Measurements from ENCODE around the gene RUNX3.

The RUNX3 gene

DNA sequence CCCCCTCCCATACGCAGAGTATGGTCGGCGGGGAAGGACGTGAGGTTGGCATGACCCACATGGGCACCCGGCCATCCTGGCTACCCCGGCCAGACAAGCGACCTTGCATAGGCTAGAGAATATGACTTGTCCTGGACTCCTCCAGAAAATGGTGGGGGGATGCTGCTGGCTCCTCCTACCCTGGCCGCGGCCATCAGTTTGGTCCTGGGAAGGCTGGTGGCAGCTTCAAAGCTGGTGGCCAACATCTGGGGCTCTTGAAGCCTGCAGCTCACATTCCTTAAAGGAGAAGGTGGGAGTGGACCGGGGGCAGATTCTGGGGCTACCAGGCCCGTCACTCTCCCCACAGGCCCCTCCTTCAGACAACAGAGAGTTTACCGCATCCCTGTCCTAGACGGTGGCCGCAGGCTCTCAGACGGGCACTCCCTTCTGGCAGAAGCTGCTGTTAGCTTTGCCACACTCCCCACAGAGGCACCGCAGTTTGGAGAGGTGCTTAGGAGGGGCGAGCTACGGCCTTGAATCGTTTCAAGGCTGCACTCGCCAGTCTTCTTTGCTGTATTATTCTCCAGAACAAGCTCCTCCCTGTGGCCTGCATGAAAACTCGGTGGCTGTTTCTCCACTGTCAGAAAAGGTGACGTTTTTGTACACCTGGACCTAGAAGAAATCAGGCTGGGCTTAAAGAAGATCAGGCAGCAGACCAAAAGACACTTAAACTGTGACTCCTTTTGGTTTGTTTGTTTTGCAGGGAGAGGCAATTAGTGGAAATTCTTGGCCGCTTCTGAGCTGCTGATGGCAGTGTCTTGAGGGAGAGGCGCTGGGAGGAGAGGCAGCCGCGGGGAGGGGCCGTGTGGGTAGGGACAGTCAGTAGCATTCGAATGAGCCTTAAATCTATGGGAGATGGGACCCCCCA lies 68.0 kb downstream of the RUNX3 start:
- no peak for DNase-seq

- DNase-seq: no peak
These were observed 69.2 kb downstream of the RUNX3 start for GRCh38 chr1:24860841-24861240.

- no peak for DNase-seq
These were observed 70.7 kb downstream of the RUNX3 start for GRCh38 chr1:24859063-24860010.

DNA sequence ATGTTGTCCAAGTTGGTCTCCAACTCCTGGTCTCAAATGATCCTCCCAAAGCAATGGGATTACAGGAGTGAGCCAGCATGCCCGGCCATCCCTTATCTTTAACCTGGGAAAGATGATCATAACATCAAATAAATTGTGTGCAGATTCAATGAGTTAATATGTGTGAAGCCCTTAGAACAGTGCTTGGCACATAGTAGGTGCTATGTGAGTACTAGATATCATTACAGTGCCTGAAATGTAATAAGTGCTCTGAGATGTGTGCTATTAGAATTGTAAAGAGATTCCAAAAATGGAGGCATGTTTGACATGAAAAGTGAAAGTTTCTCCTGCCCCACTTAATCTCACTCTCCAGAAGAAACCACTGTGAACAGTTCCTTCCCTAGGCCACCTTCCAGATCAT lies 71.8 kb downstream of the RUNX3 start:
- DNase-seq: no peak

GRCh38 chr1:24857507-24858133 lies 72.5 kb downstream of the RUNX3 start:
- DNase-seq: no peak

DNA sequence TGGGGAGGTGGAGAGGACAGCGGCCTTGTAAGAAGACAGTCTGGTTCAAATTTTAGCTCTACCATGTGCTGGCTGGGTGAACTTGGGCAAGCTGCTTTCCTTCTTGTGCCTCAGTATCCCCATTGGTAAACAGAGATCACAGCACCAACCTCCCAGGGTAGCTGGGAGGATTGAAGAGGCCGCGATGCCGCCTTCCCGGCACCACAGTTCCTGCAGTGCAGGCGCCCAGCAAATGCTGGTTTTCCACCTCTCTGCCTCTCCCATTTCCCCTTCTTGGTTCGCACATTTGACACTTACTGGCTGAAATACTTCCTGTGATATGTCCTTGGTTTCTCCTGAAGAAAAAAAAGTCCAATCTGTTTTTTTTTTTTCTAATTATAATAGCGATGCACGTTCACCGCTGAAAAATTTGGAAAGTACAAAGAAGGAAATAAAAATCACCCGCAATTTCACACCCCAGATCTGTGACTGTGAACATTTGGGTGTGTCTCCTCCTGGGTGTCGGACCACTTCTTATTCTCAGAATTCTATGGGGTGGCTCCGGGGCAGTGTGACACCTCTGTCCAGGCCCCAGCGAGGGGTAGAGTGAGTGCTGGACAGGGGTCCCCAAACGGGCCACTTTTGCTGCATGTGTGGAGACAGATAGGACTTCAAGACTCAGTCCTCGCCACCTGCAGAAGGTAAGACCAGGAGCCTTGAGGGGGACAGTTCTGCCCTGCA lies 73.1 kb downstream of the RUNX3 start:
- no peak for DNase-seq

DNA sequence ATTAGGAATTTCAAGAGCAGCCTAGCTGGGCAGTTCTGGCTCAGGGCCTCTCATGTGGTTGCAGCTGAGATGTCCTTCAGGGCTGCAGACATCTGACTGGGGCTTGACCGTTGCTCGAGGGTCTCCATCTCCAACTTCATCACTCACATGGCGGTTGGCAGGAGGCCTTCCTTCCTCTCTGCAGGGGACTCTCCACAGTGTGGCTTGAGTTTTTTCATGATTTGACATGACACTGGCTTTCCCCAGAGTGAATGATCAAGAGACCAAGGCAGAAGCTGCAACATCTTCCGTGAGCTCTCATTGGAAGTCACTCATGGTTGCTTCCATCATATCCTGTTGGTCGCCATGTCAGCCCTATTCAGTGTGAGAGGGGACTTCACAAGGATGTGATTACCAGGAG lies 74.6 kb downstream of the RUNX3 start:
- DNase-seq: no peak

- DNase-seq: no peak
These were observed 76.4 kb downstream of the RUNX3 start for GRCh38 chr1:24853649-24854048.

GRCh38 chr1:24850328-24850920 lies 79.7 kb downstream of the RUNX3 start:
- DNase-seq: no peak

GRCh38 chr1:24849672-24850295 lies 80.3 kb downstream of the RUNX3 start:
- DNase-seq: no peak

All from activated CD4-positive, alpha-beta T cell treated with anti-CD3 and anti-CD28 coated beads for 1 hour (primary cell).